RWPE2 (cell line): ENCODE data around the gene SLC7A6OS.

Experiments
- ATAC-seq: fragments of 200-7000 bp; cut with Tn5 transposase; 3 replicates; pipeline ENCODE4 v1.9.1; 2021; ENCODE audit warnings: low read depth
- DNase-seq: peaks from one replicate; pipeline ENCODE4 v3.0.0-alpha.2; 2020; ENCODE audit warnings: low spot score
- H3K27ac ChIP-seq: fragments of 450-650 bp; 2 replicates; pipeline ENCODE4 v1.5.1; 2017; ENCODE audit warnings: mild to moderate bottlenecking; ENCODE audit not compliant: poor library complexity, severe bottlenecking
- H3K27me3 ChIP-seq: fragments of 250-450 bp; sonication (Bioruptor Pico); 2 replicates; pipeline ENCODE4 v1.5.1; 2021; ENCODE audit warnings: mild to moderate bottlenecking, moderate library complexity; ENCODE audit not compliant: insufficient read depth, poor library complexity, severe bottlenecking
- H3K36me3 ChIP-seq: fragments of 250-450 bp; sonication (Bioruptor Pico); 2 replicates; pipeline ENCODE4 v1.5.1; 2020; ENCODE audit warnings: low read depth, mild to moderate bottlenecking, moderate library complexity
- H3K4me1 ChIP-seq: fragments of 250-450 bp; sonication (Bioruptor Pico); 2 replicates; pipeline ENCODE4 v1.5.1; 2021; ENCODE audit warnings: mild to moderate bottlenecking, moderate library complexity; ENCODE audit not compliant: insufficient read depth, poor library complexity, severe bottlenecking
- H3K4me3 ChIP-seq: fragments of 250-450 bp; sonication (Bioruptor Pico); 2 replicates; pipeline ENCODE4 v1.5.1; 2021; ENCODE audit warnings: mild to moderate bottlenecking, moderate library complexity; ENCODE audit not compliant: severe bottlenecking
- H3K9me3 ChIP-seq: fragments of 250-450 bp; sonication (Bioruptor Pico); 2 replicates; pipeline ENCODE4 v1.5.1; 2021; ENCODE audit warnings: mild to moderate bottlenecking, moderate library complexity; ENCODE audit not compliant: severe bottlenecking
- CTCF ChIP-seq: fragments of 450-650 bp; IDR thresholded peaks from one replicate; pipeline ENCODE4 v1.5.1; 2017; ENCODE audit warnings: mild to moderate bottlenecking, moderate library complexity; ENCODE audit not compliant: poor library complexity, severe bottlenecking

SLC7A6OS gene

GRCh38 chr16:68353366-68353765, 42.6 kb upstream of the SLC7A6OS start:
- Histone ChIP-seq H3K4me3 (no peak overlapping the region), H3K27me3 (no peaks in the 10 kb centered on the region), H3K4me1 (no peaks in the 10 kb centered on the region), H3K36me3 (peaks cover 42% of the 10 kb centered on the region), H3K9me3 (no peaks in the 10 kb centered on the region), H3K27ac (no peak overlapping the region)
- TF ChIP-seq CTCF: no peak
- ATAC-seq (no peak), DNase-seq (no peak)

- Histone ChIP-seq H3K27ac (no peak overlapping the region), H3K9me3 (no peaks in the 10 kb centered on the region), H3K27me3 (no peaks in the 10 kb centered on the region), H3K4me3 (no peak overlapping the region), H3K36me3 (peaks cover 43% of the 10 kb centered on the region), H3K4me1 (no peaks in the 10 kb centered on the region)
- no peak for DNase-seq
- ATAC-seq: no peak
- no peak for TF ChIP-seq CTCF
These were observed 41.3 kb upstream of the SLC7A6OS start for GRCh38 chr16:68351991-68352431.

GRCh38 chr16:68351463-68351862, 40.7 kb upstream of the SLC7A6OS start:
- TF ChIP-seq CTCF: no peak
- H3K27ac ChIP-seq: no peak overlapping the region
- ATAC-seq: no peak
- no peak overlapping the region for H3K4me3 ChIP-seq
- H3K36me3 ChIP-seq: peaks cover 44% of the 10 kb centered on the region
- no peaks in the 10 kb centered on the region for H3K4me1 ChIP-seq
- H3K27me3 ChIP-seq: no peaks in the 10 kb centered on the region
- no peaks in the 10 kb centered on the region for H3K9me3 ChIP-seq
- DNase-seq: no peak

GRCh38 chr16:68350813-68351350, 40.1 kb upstream of the SLC7A6OS start:
- Histone ChIP-seq H3K27me3 (no peaks in the 10 kb centered on the region), H3K36me3 (peaks cover 49% of the 10 kb centered on the region), H3K9me3 (no peaks in the 10 kb centered on the region), H3K4me3 (no peak overlapping the region), H3K4me1 (no peaks in the 10 kb centered on the region), H3K27ac (no peak overlapping the region)
- DNase-seq (no peak), ATAC-seq (no peak)
- no peak for TF ChIP-seq CTCF

- Histone ChIP-seq H3K27me3 (no peaks in the 10 kb centered on the region), H3K4me1 (no peaks in the 10 kb centered on the region), H3K36me3 (peaks cover 57% of the 10 kb centered on the region), H3K27ac (no peak overlapping the region), H3K4me3 (no peak overlapping the region), H3K9me3 (no peaks in the 10 kb centered on the region)
- DNase-seq (no peak), ATAC-seq (no peak)
- no peak for TF ChIP-seq CTCF
These were observed 39.2 kb upstream of the SLC7A6OS start for GRCh38 chr16:68349838-68350410.
